CD4-positive, alpha-beta memory T cell (primary cell): ENCODE measurements around the gene HNRNPU. TPM values are rescaled to one million over a fixed set of nuclear protein-coding genes. Genes with fewer than 3 reads are reported as not detected.

ENCODE experiments used
- CTCF ChIA-PET: fragments of 350-600 bp; sonication (Branson Sonifier 250); formaldehyde crosslinking; loops from one replicate; lab custom pipeline; 2021; ENCODE audit warnings: inconsistent platforms; ENCODE audit not compliant: partially characterized antibody; lab: Charles Lee
- POLR2A ChIA-PET: fragments of 350-600 bp; sonication (Branson Sonifier 250); formaldehyde crosslinking; loops from one replicate; lab custom pipeline; 2021; ENCODE audit not compliant: partially characterized antibody; lab: Charles Lee
- DNase-seq, 5 donors: peaks; one replicate each; pipeline versions ENCODE4 v3.0.0 to v3.0.0-alpha.2; 2020 to 2022; ENCODE audit warnings: mixed read lengths in 1 of 5
- H3K27ac ChIP-seq: one replicate; pipeline ENCODE4 v1.7.0; 2013; ENCODE audit warnings: low read depth, low read length
- H3K27me3 ChIP-seq: 2 replicates; pipeline ENCODE4 v1.7.0; 2013; ENCODE audit warnings: mild to moderate bottlenecking, low read length, moderate library complexity; ENCODE audit not compliant: insufficient read depth
- H3K36me3 ChIP-seq: 2 replicates; pipeline ENCODE4 v1.7.0; 2013; ENCODE audit warnings: mild to moderate bottlenecking, low read length, moderate library complexity; ENCODE audit not compliant: insufficient read depth
- H3K4me1 ChIP-seq: 2 replicates; pipeline ENCODE4 v1.7.0; 2013; ENCODE audit warnings: mild to moderate bottlenecking, low read length, moderate library complexity; ENCODE audit not compliant: insufficient read depth
- H3K4me3 ChIP-seq, 2 donors: one replicate each; pipeline ENCODE4 v1.7.0; 2013; ENCODE audit warnings: low read length in 2 of 2, mild to moderate bottlenecking in 1 of 2
- H3K9me3 ChIP-seq, 2 donors: one replicate each; pipeline ENCODE4 v1.7.0; 2013; ENCODE audit warnings: low read length in 2 of 2, control low read depth in 1 of 2; ENCODE audit not compliant: control insufficient read depth in 1 of 2
- H3K27ac Mint-ChIP-seq, 7 donors: one replicate each; pipeline ENCODE4 v1.8.0; 2020 to 2021; ENCODE audit warnings: mixed read lengths in 7 of 7, mild to moderate bottlenecking in 6 of 7, inconsistent platforms in 3 of 7, moderate library complexity in 3 of 7
- H3K27me3 Mint-ChIP-seq, 2 donors: one replicate each; pipeline ENCODE4 v1.8.0; 2020 to 2021; ENCODE audit warnings: mixed read lengths in 2 of 2
- H3K36me3 Mint-ChIP-seq, 2 donors: one replicate each; pipeline ENCODE4 v1.8.0; 2020 to 2021; ENCODE audit warnings: mixed read lengths in 2 of 2, inconsistent platforms in 1 of 2, mild to moderate bottlenecking in 1 of 2
- H3K4me1 Mint-ChIP-seq, 4 donors: one replicate each; pipeline ENCODE4 v1.8.0; 2020 to 2021; ENCODE audit warnings: mixed read lengths in 4 of 4, mild to moderate bottlenecking in 1 of 4
- H3K4me3 Mint-ChIP-seq, 8 donors: one replicate each; pipeline ENCODE4 v1.8.0; 2020 to 2021; ENCODE audit warnings: mixed read lengths in 8 of 8, mild to moderate bottlenecking in 7 of 8, moderate library complexity in 6 of 8, inconsistent platforms in 3 of 8
- H3K9me3 Mint-ChIP-seq, 8 donors: one replicate each; pipeline ENCODE4 v1.8.0; 2020 to 2021; ENCODE audit warnings: mixed read lengths in 8 of 8, mild to moderate bottlenecking in 5 of 8, inconsistent platforms in 3 of 8, moderate library complexity in 1 of 8
- intact Hi-C: fragments of 100-400 bp; cut with micrococcal nuclease; formaldehyde crosslinking; loops from one replicate; pipeline ENCODE4 v1.15.1; 2023
- polyA plus RNA-seq, 2 donors: library from polyadenylated mRNA; unstranded; fragments of 300-500 nt; fragmentation: Illumina TruSeq; gene quantifications; one replicate each; pipeline ENCODE4 v1.2.3, GENCODE V29; 2021
- total RNA-seq, 2 experiments: library from RNA; stranded (reverse); gene quantifications; one replicate each; pipeline ENCODE4 v1.2.3, GENCODE V29; 2021

The HNRNPU gene
- total and polyA plus RNA-seq, 4 experiments from 2014 or later = 126 to 385 (median 363) TPM

- no peak overlapping the region for H3K4me3 ChIP-seq
- H3K27me3 Mint-ChIP-seq = no peaks in the 10 kb centered on the region
- DNase-seq = no peak
- CTCF ChIA-PET = no interaction called here
- H3K9me3 Mint-ChIP-seq = peaks cover 0 to 2% (median 0%) of the 10 kb centered on the region in 8 donors
- H3K9me3 ChIP-seq = no peaks in the 10 kb centered on the region
- no peak overlapping the region for H3K27ac ChIP-seq
- H3K27ac Mint-ChIP-seq = peak overlapping the region in 1 of 7 donors; percentile 29
- POLR2A ChIA-PET = no interaction called here
- no peak overlapping the region for H3K4me3 Mint-ChIP-seq
- no peaks in the 10 kb centered on the region for H3K27me3 ChIP-seq
- intact Hi-C loops = no loop called here
- no peaks in the 10 kb centered on the region for H3K36me3 Mint-ChIP-seq
- no peaks in the 10 kb centered on the region for H3K4me1 Mint-ChIP-seq
- H3K36me3 ChIP-seq = no peaks in the 10 kb centered on the region
- H3K4me1 ChIP-seq = no peaks in the 10 kb centered on the region
These were observed 22.9 kb upstream of the HNRNPU start for GRCh38 chr1:244887281-244887680.

- DNase-seq = no peak
- Mint-ChIP-seq H3K9me3 (no peaks in the 10 kb centered on the region), H3K27me3 (no peaks in the 10 kb centered on the region), H3K4me1 (no peaks in the 10 kb centered on the region), H3K36me3 (no peaks in the 10 kb centered on the region), H3K4me3 (no peak overlapping the region), H3K27ac (no peak overlapping the region)
- H3K27me3 ChIP-seq = no peaks in the 10 kb centered on the region
- ChIA-PET CTCF (no interaction called here), POLR2A (no interaction called here)
- no peak overlapping the region for H3K27ac ChIP-seq
- H3K36me3 ChIP-seq = no peaks in the 10 kb centered on the region
- no peaks in the 10 kb centered on the region for H3K9me3 ChIP-seq
- no peak overlapping the region for H3K4me3 ChIP-seq
- H3K4me1 ChIP-seq = no peaks in the 10 kb centered on the region
- intact Hi-C loops = no loop called here
These were observed 17.4 kb upstream of the HNRNPU start for GRCh38 chr1:244881552-244882280.

GRCh38 chr1:244878681-244879080 lies 14.3 kb upstream of the HNRNPU start:
- CTCF ChIA-PET = interaction anchor here (0.7 kb wide), 1 partner anchor 583 kb away, joined by 3 read pairs; no protein-coding TSS in a partner anchor

GRCh38 chr1:244876228-244876910 lies 12.0 kb upstream of the HNRNPU start:
- POLR2A ChIA-PET = no interaction called here
- no peaks in the 10 kb centered on the region for H3K36me3 ChIP-seq
- no peak for DNase-seq
- Mint-ChIP-seq H3K9me3 (no peaks in the 10 kb centered on the region), H3K4me3 (no peak overlapping the region), H3K27me3 (no peaks in the 10 kb centered on the region), H3K27ac (no peak overlapping the region), H3K36me3 (no peaks in the 10 kb centered on the region), H3K4me1 (no peaks in the 10 kb centered on the region)
- H3K27me3 ChIP-seq = no peaks in the 10 kb centered on the region
- CTCF ChIA-PET = interaction anchor here (1.0 kb wide), 1 partner anchor 75 kb away, joined by 3 read pairs; no protein-coding TSS in a partner anchor
- H3K9me3 ChIP-seq = no peaks in the 10 kb centered on the region
- H3K4me1 ChIP-seq = no peaks in the 10 kb centered on the region
- intact Hi-C loops = no loop called here
- H3K27ac ChIP-seq = no peak overlapping the region
- no peak overlapping the region for H3K4me3 ChIP-seq

More at GRCh38 chr1:244878681-244879080, 14.3 kb upstream of the HNRNPU start:
- no peak for DNase-seq
- Mint-ChIP-seq H3K36me3 (no peaks in the 10 kb centered on the region), H3K27me3 (no peaks in the 10 kb centered on the region), H3K27ac (no peak overlapping the region), H3K9me3 (no peaks in the 10 kb centered on the region), H3K4me3 (no peak overlapping the region), H3K4me1 (no peaks in the 10 kb centered on the region)
- H3K36me3 ChIP-seq = no peaks in the 10 kb centered on the region
- intact Hi-C loops = no loop called here
- H3K27ac ChIP-seq = no peak overlapping the region
- H3K9me3 ChIP-seq = no peaks in the 10 kb centered on the region
- H3K4me1 ChIP-seq = no peaks in the 10 kb centered on the region
- no peak overlapping the region for H3K4me3 ChIP-seq
- POLR2A ChIA-PET = interaction anchor here (1.2 kb wide), 1 partner anchor 14 kb away, joined by 3 read pairs; no protein-coding TSS in a partner anchor
- H3K27me3 ChIP-seq = no peaks in the 10 kb centered on the region

GRCh38 chr1:244874974-244875579 lies 10.7 kb upstream of the HNRNPU start:
- Mint-ChIP-seq H3K27ac (peak overlapping the region in 1 of 7 donors; percentile 78), H3K4me1 (no peaks in the 10 kb centered on the region), H3K36me3 (no peaks in the 10 kb centered on the region), H3K9me3 (no peaks in the 10 kb centered on the region), H3K4me3 (no peak overlapping the region), H3K27me3 (no peaks in the 10 kb centered on the region)
- H3K36me3 ChIP-seq = no peaks in the 10 kb centered on the region
- no peaks in the 10 kb centered on the region for H3K27me3 ChIP-seq
- no peak overlapping the region for H3K27ac ChIP-seq
- CTCF ChIA-PET = interaction anchor here (1.0 to 1.3 kb wide), 2 partner anchors 73 to 168 kb away, joined by 3 read pairs; no protein-coding TSS in a partner anchor
- H3K9me3 ChIP-seq = no peaks in the 10 kb centered on the region
- POLR2A ChIA-PET = interaction anchor here (0.6 to 1.5 kb wide), 4 partner anchors 10 to 108 kb away, joined by 3 to 4 read pairs (median 3); partner anchors contain the start of genes COX20 and HNRNPU
- H3K4me1 ChIP-seq = no peaks in the 10 kb centered on the region
- DNase-seq = no peak
- intact Hi-C loops = no loop called here
- no peak overlapping the region for H3K4me3 ChIP-seq

- no peak for DNase-seq
- Histone ChIP-seq H3K9me3 (no peaks in the 10 kb centered on the region), H3K27ac (no peak overlapping the region), H3K36me3 (no peaks in the 10 kb centered on the region), H3K4me1 (peaks cover 11% of the 10 kb centered on the region), H3K4me3 (no peak overlapping the region), H3K27me3 (no peaks in the 10 kb centered on the region)
- no peaks in the 10 kb centered on the region for H3K27me3 Mint-ChIP-seq
- H3K4me3 Mint-ChIP-seq = no peak overlapping the region
- H3K27ac Mint-ChIP-seq = no peak overlapping the region
- POLR2A ChIA-PET = interaction anchor here (1.0 to 1.1 kb wide), 2 partner anchors 35 to 101 kb away, joined by 3 read pairs; no protein-coding TSS in a partner anchor
- H3K36me3 Mint-ChIP-seq = peaks cover 0 to under 1% of the 10 kb centered on the region in 2 donors
- intact Hi-C loops = loop anchor here (10.0 kb wide), 2 partner anchors 825 to 1025 kb away; no protein-coding TSS in a partner anchor
- H3K9me3 Mint-ChIP-seq = no peaks in the 10 kb centered on the region
- CTCF ChIA-PET = interaction anchor here (1.4 kb wide), 1 partner anchor 13 kb away, joined by 4 read pairs; no protein-coding TSS in a partner anchor
- peaks cover 8 to 20% (median 14%) of the 10 kb centered on the region in 4 donors for H3K4me1 Mint-ChIP-seq
These were observed 5.6 kb upstream of the HNRNPU start for GRCh38 chr1:244869950-244870349.
